GM12878 (cell line): ENCODE measurements around the gene MCTP2. TPM values are rescaled to one million over a fixed set of nuclear protein-coding genes. Genes with fewer than 3 reads are reported as not detected.

ENCODE experiments used
- ATAC-seq: fragments of 200-7000 bp; cut with Tn5 transposase; 3 replicates; pipeline ENCODE4 v1.9.1; 2020; ENCODE audit warnings: mild to moderate bottlenecking, moderate library complexity
- Bru-seq: library from RNA; stranded (reverse); fragments of 400-500 nt; gene quantifications from one replicate; lab custom pipeline; 2021; lab: Mats Ljungman, UMichigan
- BruChase-seq, 2 experiments: library from RNA; stranded (reverse); fragments of 400-500 nt; gene quantifications; one replicate each; lab custom pipeline; 2021; lab: Mats Ljungman, UMichigan
- BruUV-seq: library from RNA; stranded (reverse); fragments of 400-500 nt; replicated peaks from 2 replicates; lab custom pipeline; 2021; lab: Mats Ljungman, UMichigan
- CTCF ChIA-PET: fragments of 300-600 bp; sonication (Branson Sonifier 250); formaldehyde crosslinking; extraction: SDS; loops from one replicate; lab custom pipeline; 2021; ENCODE audit warnings: inconsistent platforms; lab: Yijun Ruan, JAX
- POLR2A ChIA-PET: fragments of 350-600 bp; formaldehyde crosslinking; extraction: SDS; loops from one replicate; lab custom pipeline; 2021; ENCODE audit warnings: inconsistent platforms; lab: Charles Lee
- RAD21 ChIA-PET: fragments of 300-600 bp; sonication (Branson Sonifier 250); formaldehyde crosslinking; loops from one replicate; lab custom pipeline; 2023; ENCODE audit warnings: antibody characterized with exemption; ENCODE audit not compliant: unreplicated experiment; lab: Charles Lee
- SMC1A ChIA-PET: fragments of 300-600 bp; sonication (Branson Sonifier 250); formaldehyde crosslinking; loops from one replicate; lab custom pipeline; 2023; ENCODE audit not compliant: unreplicated experiment, uncharacterized antibody; lab: Charles Lee
- DNase-seq: peaks from one replicate; pipeline ENCODE4 v3.0.0-alpha.2; 2011; ENCODE audit warnings: low read depth, low spot score
- FAIRE-seq: peaks from 3 replicates; lab custom pipeline; 2011; peaks lifted over from hg19 to GRCh38; lab: Jason Lieb, UNC
- H2AFZ ChIP-seq: 2 replicates; pipeline ENCODE4 v1.6.0; 2011; ENCODE audit warnings: low read depth, low read length, control low read depth; ENCODE audit not compliant: control insufficient read depth
- H3K27ac ChIP-seq: 2 replicates; pipeline ENCODE4 v1.5.1; 2011; ENCODE audit warnings: control low read depth; ENCODE audit not compliant: control insufficient read depth, insufficient read depth
- H3K27me3 ChIP-seq, 2 experiments: replicated peaks in 1 of 2; 2 replicates each; pipeline versions ENCODE4 v1.6.0 to v1.6.1; 2011; ENCODE audit warnings: low read length in 1 of 2; ENCODE audit not compliant: control insufficient read depth in 2 of 2, insufficient read depth in 2 of 2
- H3K36me3 ChIP-seq, 2 experiments: 2 replicates each; pipeline ENCODE4 v1.5.1; 2011; ENCODE audit warnings: low read length in 1 of 2; ENCODE audit not compliant: control insufficient read depth in 2 of 2, insufficient read depth in 2 of 2
- H3K4me1 ChIP-seq: 2 replicates; pipeline ENCODE4 v1.6.1; 2011; ENCODE audit warnings: mild to moderate bottlenecking, low read length, moderate library complexity, mixed read lengths; ENCODE audit not compliant: control insufficient read depth, insufficient read depth
- H3K4me2 ChIP-seq: 2 replicates; pipeline ENCODE4 v1.6.0; 2011; ENCODE audit warnings: control low read depth; ENCODE audit not compliant: control insufficient read depth, insufficient read depth
- H3K4me3 ChIP-seq: fragments of 200-600 bp; sonication (generic); 2 replicates; pipeline ENCODE4 v1.5.1; 2016
- H3K79me2 ChIP-seq: 2 replicates; pipeline ENCODE4 v1.6.0; 2011; ENCODE audit warnings: low read length; ENCODE audit not compliant: control insufficient read depth, insufficient read depth
- H3K9ac ChIP-seq: 2 replicates; pipeline ENCODE4 v1.8.0; 2011; ENCODE audit warnings: low read length, control low read depth, mixed read lengths; ENCODE audit not compliant: control insufficient read depth, insufficient read depth
- H3K9me3 ChIP-seq: replicated peaks from 3 replicates; pipeline ENCODE4 v1.5.1; 2011; ENCODE audit warnings: mild to moderate bottlenecking, low read length; ENCODE audit not compliant: control insufficient read depth, insufficient read depth
- H4K20me1 ChIP-seq: 2 replicates; pipeline ENCODE4 v1.6.0; 2011; ENCODE audit not compliant: control insufficient read depth, insufficient read depth
- BACH1 ChIP-seq: fragments of 450-650 bp; IDR thresholded peaks from 2 replicates; pipeline ENCODE4 v1.6.1; 2017; ENCODE audit warnings: mild to moderate bottlenecking, borderline replicate concordance
- BCL3 ChIP-seq: IDR thresholded peaks from 2 replicates; pipeline ENCODE4 v1.6.1; 2011; ENCODE audit warnings: borderline replicate concordance, low read depth, mild to moderate bottlenecking, moderate library complexity, low read length; ENCODE audit not compliant: insufficient read depth, poor library complexity, severe bottlenecking
- CBFB ChIP-seq: IDR thresholded peaks from 2 replicates; pipeline ENCODE4 v1.6.1; 2016; ENCODE audit warnings: antibody characterized with exemption, low read depth
- CHD1 ChIP-seq: IDR thresholded peaks from 2 replicates; pipeline ENCODE4 v1.6.1; 2012; ENCODE audit warnings: low read depth, low read length, improper control_type of control experiment
- CTCF ChIP-seq, 3 experiments: IDR thresholded peaks in 2 of 3; conservative IDR thresholded peaks in 1 of 3; 2 replicates each; pipeline ENCODE4 v1.5.1; 2011; ENCODE audit warnings: low read depth in 3 of 3, low read length in 3 of 3, mild to moderate bottlenecking in 3 of 3, control low read depth in 2 of 3, moderate library complexity in 2 of 3, inconsistent platforms in 1 of 3, mixed read lengths in 1 of 3; ENCODE audit not compliant: control insufficient read depth in 2 of 3, insufficient read depth in 1 of 3; ENCODE audit errors: extremely low read depth in 1 of 3
- HDGF ChIP-seq: fragments of 450-650 bp; IDR thresholded peaks from 2 replicates; pipeline ENCODE4 v1.6.1; 2016; ENCODE audit warnings: antibody characterized with exemption
- IRF4 ChIP-seq: IDR thresholded peaks from 2 replicates; pipeline ENCODE4 v1.6.1; 2011; ENCODE audit warnings: low read depth, low read length
- KDM1A ChIP-seq: fragments of 200-600 bp; sonication (generic); IDR thresholded peaks from 2 replicates; pipeline ENCODE4 v1.6.1; 2016; ENCODE audit warnings: borderline replicate concordance
- POLR2A ChIP-seq: IDR thresholded peaks from 2 replicates; pipeline ENCODE4 v1.6.1; 2011; ENCODE audit warnings: low read depth, mild to moderate bottlenecking, low read length
- RAD21 ChIP-seq: IDR thresholded peaks from 2 replicates; pipeline ENCODE4 v1.6.1; 2011; ENCODE audit warnings: mild to moderate bottlenecking, low read depth, low read length, moderate library complexity; ENCODE audit not compliant: insufficient read depth
- RFX5 ChIP-seq: IDR thresholded peaks from 2 replicates; pipeline ENCODE4 v1.6.1; 2011; ENCODE audit warnings: low read depth, low read length, improper control_type of control experiment
- SMAD5 ChIP-seq: IDR thresholded peaks from 2 replicates; pipeline ENCODE4 v1.6.1; 2016; ENCODE audit warnings: antibody characterized with exemption, low read depth
- WRNIP1 ChIP-seq: IDR thresholded peaks from 2 replicates; pipeline ENCODE4 v1.6.1; 2011; ENCODE audit warnings: low read depth, low read length, improper control_type of control experiment, borderline replicate concordance
- ZSCAN29 ChIP-seq: fragments of 450-650 bp; IDR thresholded peaks from 2 replicates; pipeline ENCODE4 v1.6.1; 2017; ENCODE audit warnings: mild to moderate bottlenecking, moderate library complexity
- WGBS: methylation state at CpG from one replicate; pipeline ENCODE4 v1.1.6; 2016; ENCODE audit warnings: low lambda C conversion rate; ENCODE audit not compliant: insufficient replicate concordance, insufficient coverage; ENCODE audit errors: missing lambda C conversion rate; 5-methylcytosine and 5-hydroxymethylcytosine counted together
- in situ Hi-C: fragments of 300-500 bp; cut with MboI; formaldehyde crosslinking; loops from 9 replicates; pipeline ENCODE4 v1.14.3; 2018; ENCODE audit warnings: mixed read lengths
- intact Hi-C: fragments of 100-400 bp; cut with micrococcal nuclease; formaldehyde crosslinking; loops from one replicate; pipeline ENCODE4 v1.14.2; 2022; ENCODE audit not compliant: unreplicated experiment
- long read RNA-seq, 2 experiments: library from polyadenylated mRNA; unstranded; transcript quantifications; one replicate each; pipeline ENCODE4 v2.0.0, GENCODE V29; 2019 to 2020
- polyA minus RNA-seq, 3 experiments: library from RNA; depleted of rRNA, polyadenylated mRNA; stranded (reverse); fragments of >200 nt; gene quantifications; 2 replicates each; pipeline ENCODE4 v1.2.3, GENCODE V29; 2011
- polyA plus RNA-seq, 11 experiments: library from polyadenylated mRNA; depleted of rRNA in 4 of 11; unstranded in 6 of 11; stranded (reverse) in 5 of 11; fragments of >200 nt; fragmentation: Nextera tagmentation in 4 of 11; fragmentation: Illumina TruSeq in 1 of 11; extraction: Ambion mirVana in 4 of 11; extraction: Trizol in 1 of 11; gene quantifications; 1 replicate in 1 of 11; 2 replicates in 10 of 11; pipeline versions ENCODE4 v1.2.1 to v1.2.3, GENCODE V29; 2011 to 2016; ENCODE audit warnings: inconsistent platforms in 2 of 11, missing spikeins in 2 of 11, low read depth in 1 of 11
- total RNA-seq, 4 experiments: library from RNA; depleted of rRNA in 3 of 4; stranded (reverse); fragments of >200 nt in 3 of 4; fragmentation: Illumina TruSeq in 1 of 4; extraction: Trizol in 1 of 4; gene quantifications; 2 replicates each; pipeline versions ENCODE4 v1.2.1 to v1.2.3, GENCODE V29; 2013 to 2021

The MCTP2 gene
- 85.3 and 89.1 TPM in 2 replicates for total RNA-seq (2013; cell fraction: nucleolus; rRNA removed)
- 0.87 and 1.1 TPM in 2 replicates for total RNA-seq (2014; rRNA removed)
- 0.92 and 1.0 TPM in 2 replicates for total RNA-seq (2014; rRNA removed; fragmentation: Illumina TruSeq; extraction: Trizol)
- 1.0 and 1.5 TPM in 2 replicates for total RNA-seq (2021)
- polyA plus RNA-seq (2011; ENCODE audit: low read depth), result 0.68 TPM
- 39.3 and 48.5 TPM in 2 replicates for polyA plus RNA-seq (2011; rRNA removed)
- 39.4 and 45.7 TPM in 2 replicates for polyA plus RNA-seq (2011; cell fraction: cytosol; rRNA removed)
- 85.2 and 124 TPM in 2 replicates for polyA plus RNA-seq (2011; cell fraction: nucleus; rRNA removed)
- 0.87 and 1.5 TPM in 2 replicates for polyA plus RNA-seq (2012)
- 0.76 and 1.0 TPM in 2 replicates for polyA plus RNA-seq (2014; fragmentation: Illumina TruSeq; extraction: Trizol)
- under 1 TPM; 0.24 to 0.26 TPM for polyA plus RNA-seq (2014; fragmentation: Nextera tagmentation; extraction: Ambion mirVana)
- polyA plus RNA-seq (2014; rRNA removed), result 0.67 and 1.1 TPM in 2 replicates
- under 1 TPM; 0.33 to 0.36 TPM for polyA plus RNA-seq (2016; fragmentation: Nextera tagmentation; extraction: Ambion mirVana)
- 107 and 119 TPM in 2 replicates for polyA minus RNA-seq (2011; rRNA and poly(A)+ RNA removed)
- polyA minus RNA-seq (2011; cell fraction: cytosol; rRNA and poly(A)+ RNA removed), result 21.6 and 32.2 TPM in 2 replicates
- 87.2 and 98.2 TPM in 2 replicates for polyA minus RNA-seq (2011; cell fraction: nucleus; rRNA and poly(A)+ RNA removed)
- percentile 59 among the genes with signal in this experiment for Bru-seq, nascent RNA
- percentile 48 among the genes with signal in this experiment for BruChase-seq, experiment 1, labeled RNA remaining after a 6-hour chase
- BruChase-seq, experiment 2, labeled RNA remaining after a 2-hour chase, result percentile 51 among the genes with signal in this experiment
- long read RNA-seq, experiment 1, partial matches to known transcripts, result 0 of 5 reads
- long read RNA-seq, experiment 1, other reads (novel, unspliced or antisense), result 5 of 5 reads
- long read RNA-seq, experiment 2, partial matches to known transcripts, result 4 of 18 reads
- long read RNA-seq, experiment 2, other reads (novel, unspliced or antisense), result 13 of 18 reads

- peaks cover 0 to 7% of the 10 kb centered on the region in 2 experiments; a peak in 2 of 4 replicates for H3K27me3 ChIP-seq
- POLR2A ChIA-PET, result interaction anchor here (0.5 to 7.8 kb wide), 11 partner anchors 8 to 75 kb away, joined by 3 to 94 read pairs (median 10); no protein-coding TSS in a partner anchor
- TF ChIP-seq CBFB (no peak), HDGF (no peak), CTCF (IDR thresholded peaks at IDR 0.05 in 2 of 3, conservative IDR thresholded peaks at IDR 0.05 in 1 of 3; ENCODE audit: control insufficient read depth in 2 of 3, extremely low read depth in 1 of 3, insufficient read depth in 1 of 3, low read depth in 3 of 3, low read length in 3 of 3) (peak in 2 of 3 experiments; percentile 4 to 33; a peak in 2 of 6 replicates), BACH1 (peak; percentile 41), WRNIP1 (no peak), ZSCAN29 (no peak), BCL3 (no peak), KDM1A (no peak), POLR2A (peak; percentile 52; the same call in 1 of the 2 replicates), RAD21 (no peak), IRF4 (no peak), CHD1 (no peak), RFX5 (no peak), SMAD5 (no peak)
These were observed at the start of gene MCTP2 for GRCh38 chr15:94230883-94231722. Gene MCTP2, plus strand, starts transcription at chr15:94231561. Its CDS starts 66,705 bp downstream, at chr15:94298266.

More at GRCh38 chr15:94230883-94231722, at the start of gene MCTP2:
- H2AFZ ChIP-seq, result peak within 1 kb of the TSS; percentile 73
- intact Hi-C loops, result loop anchor here (2.0 to 5.0 kb wide), 3 partner anchors 56 to 91 kb away; no protein-coding TSS in a partner anchor
- FAIRE-seq (peak; percentile 78), ATAC-seq (peak; percentile 87), DNase-seq (peak; percentile 57)
- no peak within 1 kb of the TSS for H3K27ac ChIP-seq
- H3K9ac ChIP-seq, result peak within 1 kb of the TSS; percentile 42; the same call in 1 of the 2 replicates
- in situ Hi-C loops, result loop anchor here (5.0 kb wide), 1 partner anchor 76 kb away; no protein-coding TSS in a partner anchor
- no peaks in the 10 kb centered on the region for H3K9me3 ChIP-seq
- ChIA-PET RAD21 (interaction anchor here (0.7 to 8.0 kb wide), 15 partner anchors 8 to 101 kb away, joined by 3 to 120 read pairs (median 17); no protein-coding TSS in a partner anchor), CTCF (interaction anchor here (0.7 to 7.5 kb wide), 16 partner anchors 8 to 96 kb away, joined by 3 to 90 read pairs (median 5); no protein-coding TSS in a partner anchor), SMC1A (interaction anchor here (0.9 to 9.8 kb wide), 14 partner anchors 9 to 104 kb away, joined by 4 to 156 read pairs (median 34); no protein-coding TSS in a partner anchor)
- H3K4me2 ChIP-seq, result peak within 1 kb of the TSS; percentile 95
- H4K20me1 ChIP-seq, result no peaks in the 10 kb centered on the region
- WGBS, result 3% methylated on average over 56 of the region's 66 CpGs
- H3K79me2 ChIP-seq, result no peaks in the 10 kb centered on the region
- H3K4me3 ChIP-seq, result peak within 1 kb of the TSS; percentile 61
- BruUV-seq, result TSS peak; percentile 96
- no peaks in the 10 kb centered on the region for H3K36me3 ChIP-seq
- peaks cover 16% of the 10 kb centered on the region for H3K4me1 ChIP-seq
